Mammary epithelial cell (primary cell): ENCODE data around the gene PIK3CG.

ENCODE experiments used
- CTCF ChIP-seq, 2 donors: IDR thresholded peaks in 1 of 2; conservative IDR thresholded peaks in 1 of 2; 2 replicates each; pipeline ENCODE4 v1.5.1; 2011 to 2012; ENCODE audit warnings: inconsistent platforms in 2 of 2, low read length in 2 of 2, mild to moderate bottlenecking in 2 of 2, control low read depth in 1 of 2, low read depth in 1 of 2; ENCODE audit not compliant: insufficient read depth in 1 of 2; ENCODE audit errors: extremely low read depth in 1 of 2
- EZH2 ChIP-seq: IDR thresholded peaks from 2 replicates; pipeline ENCODE4 v1.6.1; 2012; ENCODE audit warnings: low read length, inconsistent platforms, borderline replicate concordance

- no peak for TF ChIP-seq CTCF (conservative IDR thresholded peaks at IDR 0.05 in 1 of 2, IDR thresholded peaks at IDR 0.05 in 1 of 2; ENCODE audit: extremely low read depth in 1 of 2, insufficient read depth in 1 of 2, low read depth in 1 of 2, low read length in 2 of 2)
- no peak for TF ChIP-seq EZH2
Observed at GRCh38 chr7:106875508-106875907, 10.4 kb downstream of the PIK3CG start.
